Right renal cortex interstitium (tissue), 3 donors: ENCODE results near the gene BIRC7. TPM values are rescaled to one million over a fixed set of nuclear protein-coding genes. Genes with fewer than 3 reads are reported as not detected.

ENCODE experiments used
- DNase-seq, 3 donors: peaks; one replicate each; pipeline ENCODE4 v3.0.0-alpha.2; 2013; ENCODE audit warnings: low read depth in 3 of 3, low spot score in 2 of 3
- polyA plus RNA-seq, 3 donors: library from polyadenylated mRNA; unstranded; fragments of 120-200 nt; gene quantifications; one replicate each; pipeline ENCODE4 v1.2.1, GENCODE V29; 2013; ENCODE audit not compliant: insufficient read length in 3 of 3

The BIRC7 gene
- polyA plus RNA-seq, 3 donors, result 0.42 to 1.9 (median 1.3) TPM

GRCh38 chr20:63261795-63262528 lies 26.3 kb downstream of the BIRC7 start:
- no peak for DNase-seq

- no peak for DNase-seq
Measured at GRCh38 chr20:63262836-63263235, 27.1 kb downstream of the BIRC7 start.

GRCh38 chr20:63264000-63264399 lies 28.3 kb downstream of the BIRC7 start:
- DNase-seq, result no peak

- DNase-seq, result no peak
Measured at GRCh38 chr20:63264519-63264918, 28.8 kb downstream of the BIRC7 start.

GRCh38 chr20:63265891-63266515 lies 30.3 kb downstream of the BIRC7 start:
- DNase-seq, result no peak

- DNase-seq, result no peak
Measured at GRCh38 chr20:63267691-63268090, 32.0 kb downstream of the BIRC7 start.

- DNase-seq, result no peak
Measured at GRCh38 chr20:63268256-63268655, 32.6 kb downstream of the BIRC7 start.

- DNase-seq, result no peak
Measured at GRCh38 chr20:63268671-63269439, 33.1 kb downstream of the BIRC7 start.

GRCh38 chr20:63269724-63270123 lies 34.0 kb downstream of the BIRC7 start:
- no peak for DNase-seq

- DNase-seq, result no peak
Measured at GRCh38 chr20:63270606-63271325, 35.1 kb downstream of the BIRC7 start.

- DNase-seq, result peak; percentile 78 to 89 (median 83)
Measured at GRCh38 chr20:63272105-63273058, 36.7 kb downstream of the BIRC7 start, which contains the start of gene ARFGAP1. Gene ARFGAP1 (plus strand): TSS chr20:63272813. CDS start chr20:63275581, 2,768 bp downstream.

- DNase-seq, result no peak
Measured at GRCh38 chr20:63273059-63273579, 37.4 kb downstream of the BIRC7 start.

GRCh38 chr20:63273635-63274380 lies 38.1 kb downstream of the BIRC7 start:
- no peak for DNase-seq

- DNase-seq, result no peak
Measured at GRCh38 chr20:63274381-63275228, 38.9 kb downstream of the BIRC7 start.

- no peak for DNase-seq
Measured at GRCh38 chr20:63275825-63276224, 40.1 kb downstream of the BIRC7 start.

GRCh38 chr20:63276956-63277355 lies 41.3 kb downstream of the BIRC7 start:
- DNase-seq, result no peak

- DNase-seq, result no peak
Measured at GRCh38 chr20:63277466-63278272, 42.0 kb downstream of the BIRC7 start.
